Femur (tissue), 1 donor: ENCODE measurements around the gene AK4.
"Not testable (repeated sequence)": the region's sequence is repeated elsewhere in the genome, so short reads cannot be mapped to it uniquely, and the experiment has no call there.

Source experiments
- DNase-seq: peaks from one replicate; pipeline ENCODE4 v3.0.0-alpha.2; 2017

AK4 gene

GRCh38 chr1:65148178-65148547 lies at the start of gene AK4:
Gene AK4 (plus strand): TSS chr1:65148203. CDS start chr1:65148408, 205 bp downstream.
- not testable (repeated sequence) for DNase-seq

- no peak for DNase-seq
Observed at GRCh38 chr1:65103807-65104206, 44.2 kb upstream of the AK4 start.

GRCh38 chr1:65104854-65105534 lies 43.0 kb upstream of the AK4 start:
- no peak for DNase-seq

- no peak for DNase-seq
Observed at GRCh38 chr1:65105596-65105995, 42.4 kb upstream of the AK4 start.

- no peak for DNase-seq
Observed at GRCh38 chr1:65108025-65108642, 39.9 kb upstream of the AK4 start.

GRCh38 chr1:65109487-65109886 lies 38.5 kb upstream of the AK4 start:
- DNase-seq, result no peak

GRCh38 chr1:65112811-65113210 lies 35.2 kb upstream of the AK4 start:
- no peak for DNase-seq

GRCh38 chr1:65113298-65113697 lies 34.7 kb upstream of the AK4 start:
- DNase-seq, result no peak

- peak; percentile 76 for DNase-seq
Observed at GRCh38 chr1:65114322-65114721, 33.7 kb upstream of the AK4 start.

- no peak for DNase-seq
Observed at GRCh38 chr1:65119951-65120350, 28.1 kb upstream of the AK4 start.

- not testable (repeated sequence) for DNase-seq
Observed at GRCh38 chr1:65129104-65129503, 18.9 kb upstream of the AK4 start.

- no peak for DNase-seq
Observed at GRCh38 chr1:65138524-65138923, 9.5 kb upstream of the AK4 start.

- not testable (repeated sequence) for DNase-seq
Observed at GRCh38 chr1:65139793-65140192, 8.2 kb upstream of the AK4 start.

GRCh38 chr1:65141394-65141793 lies 6.6 kb upstream of the AK4 start:
- DNase-seq, result peak; percentile 28

- no peak for DNase-seq
Observed at GRCh38 chr1:65141918-65142317, 6.1 kb upstream of the AK4 start.

- DNase-seq, result not testable (repeated sequence)
Observed at GRCh38 chr1:65143112-65143658, 4.8 kb upstream of the AK4 start.

GRCh38 chr1:65146908-65147423 lies 1.0 kb upstream of the AK4 start:
- no peak for DNase-seq

- DNase-seq, result peak; percentile 45
Observed at GRCh38 chr1:65147424-65148177, 402 bp upstream of the AK4 start.

- DNase-seq, result peak; percentile 69
Observed at GRCh38 chr1:65148548-65149350, 746 bp downstream of the AK4 start.

- no peak for DNase-seq
Observed at GRCh38 chr1:65149351-65150107, 1.5 kb downstream of the AK4 start.

- no peak for DNase-seq
Observed at GRCh38 chr1:65150108-65150463, 2.1 kb downstream of the AK4 start.
